NB4 (cell line): ENCODE results near the gene RBMS3.

Experiments used
- DNase-seq: peaks from one replicate; pipeline ENCODE4 v3.0.0; 2010; ENCODE audit warnings: low read depth
- H3K4me3 ChIP-seq: one replicate; pipeline ENCODE4 v1.5.1; 2011; ENCODE audit warnings: mild to moderate bottlenecking, low read depth, low read length, moderate library complexity
- CTCF ChIP-seq: IDR thresholded peaks from one replicate; pipeline ENCODE4 v1.5.1; 2012; ENCODE audit warnings: low read depth, low read length
- MYC ChIP-seq: IDR thresholded peaks from 2 replicates; pipeline ENCODE4 v1.6.1; 2011; ENCODE audit warnings: low read depth, low read length
- POLR2A ChIP-seq: IDR thresholded peaks from 2 replicates; pipeline ENCODE4 v1.6.1; 2011; ENCODE audit warnings: mild to moderate bottlenecking; ENCODE audit not compliant: insufficient read length; ENCODE audit errors: extremely low read depth
- TF ChIP-seq, protein P1 (sequence below): IDR thresholded peaks from 2 replicates; pipeline ENCODE4 v1.6.1; 2011; ENCODE audit warnings: low read depth, low read length

RBMS3 gene

GRCh38 chr3:29721789-29722188 lies 440.9 kb downstream of the RBMS3 start:
- DNase-seq = peak; percentile 4
- TF ChIP-seq, protein P1, sequence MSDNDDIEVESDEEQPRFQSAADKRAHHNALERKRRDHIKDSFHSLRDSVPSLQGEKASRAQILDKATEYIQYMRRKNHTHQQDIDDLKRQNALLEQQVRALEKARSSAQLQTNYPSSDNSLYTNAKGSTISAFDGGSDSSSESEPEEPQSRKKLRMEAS = no peak
- no peak for TF ChIP-seq POLR2A
- no peak for TF ChIP-seq MYC
- no peak for TF ChIP-seq CTCF
- no peak overlapping the region for H3K4me3 ChIP-seq

DNA sequence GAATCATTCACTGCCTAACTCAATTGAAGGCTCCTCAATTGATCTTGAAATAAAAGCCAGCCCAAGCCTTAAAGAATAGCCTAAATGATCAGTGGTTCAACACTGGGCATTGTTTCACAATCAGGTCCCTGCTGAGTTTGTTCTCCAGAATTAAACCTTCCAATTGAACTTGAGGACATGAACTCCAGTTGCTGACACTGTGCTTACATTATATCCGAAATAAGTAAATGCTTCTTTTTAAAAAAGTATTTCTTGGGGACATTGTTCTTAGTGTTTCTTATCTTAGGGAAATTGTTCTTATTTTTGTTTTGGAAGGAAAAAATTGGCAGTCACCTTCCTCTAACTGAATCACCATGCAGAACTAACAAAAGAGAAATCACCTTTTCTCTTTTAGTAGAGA lies 450.2 kb downstream of the RBMS3 start:
- no peak overlapping the region for H3K4me3 ChIP-seq
- no peak for TF ChIP-seq POLR2A
- no peak for TF ChIP-seq MYC
- TF ChIP-seq, protein P1 = no peak
- no peak for TF ChIP-seq CTCF
- DNase-seq = no peak

GRCh38 chr3:29741231-29741630 lies 460.4 kb downstream of the RBMS3 start:
- DNase-seq = no peak
- TF ChIP-seq MYC (no peak), POLR2A (no peak), CTCF (no peak)
- TF ChIP-seq, protein P1 = no peak
- no peak overlapping the region for H3K4me3 ChIP-seq

DNA sequence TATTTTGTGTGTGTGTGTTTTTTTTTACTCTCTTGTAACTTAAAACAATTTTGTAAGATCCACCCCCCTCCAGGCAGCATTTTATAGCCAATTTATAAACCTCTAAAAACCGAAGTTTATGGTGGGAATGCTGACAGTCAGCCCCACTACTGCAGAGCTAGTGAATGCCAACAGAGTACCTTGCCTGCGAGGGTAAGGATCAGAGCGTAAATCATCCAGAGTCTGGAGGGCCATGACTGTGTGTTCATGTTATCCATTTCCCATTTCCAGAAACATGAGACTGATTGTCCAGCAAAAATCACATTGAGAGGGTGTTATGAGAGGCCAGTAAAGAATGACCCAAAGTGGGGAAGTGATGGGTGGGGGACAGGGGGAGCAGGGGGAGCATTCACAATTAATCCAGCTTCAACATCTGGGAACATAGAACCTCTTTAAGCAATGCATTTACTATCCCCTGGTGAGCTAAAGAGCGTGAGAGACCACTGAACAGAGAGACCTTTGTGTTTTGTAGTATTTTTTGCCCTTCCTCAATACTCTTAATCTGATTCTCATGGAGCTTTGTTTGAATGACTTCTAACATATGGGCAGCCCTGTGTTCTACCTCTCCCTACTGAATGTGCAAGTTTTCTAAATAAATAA lies 464.5 kb downstream of the RBMS3 start:
- DNase-seq = no peak
- TF ChIP-seq POLR2A = no peak
- no peak for TF ChIP-seq CTCF
- TF ChIP-seq, protein P1 = no peak
- no peak for TF ChIP-seq MYC
- H3K4me3 ChIP-seq = no peak overlapping the region

DNA sequence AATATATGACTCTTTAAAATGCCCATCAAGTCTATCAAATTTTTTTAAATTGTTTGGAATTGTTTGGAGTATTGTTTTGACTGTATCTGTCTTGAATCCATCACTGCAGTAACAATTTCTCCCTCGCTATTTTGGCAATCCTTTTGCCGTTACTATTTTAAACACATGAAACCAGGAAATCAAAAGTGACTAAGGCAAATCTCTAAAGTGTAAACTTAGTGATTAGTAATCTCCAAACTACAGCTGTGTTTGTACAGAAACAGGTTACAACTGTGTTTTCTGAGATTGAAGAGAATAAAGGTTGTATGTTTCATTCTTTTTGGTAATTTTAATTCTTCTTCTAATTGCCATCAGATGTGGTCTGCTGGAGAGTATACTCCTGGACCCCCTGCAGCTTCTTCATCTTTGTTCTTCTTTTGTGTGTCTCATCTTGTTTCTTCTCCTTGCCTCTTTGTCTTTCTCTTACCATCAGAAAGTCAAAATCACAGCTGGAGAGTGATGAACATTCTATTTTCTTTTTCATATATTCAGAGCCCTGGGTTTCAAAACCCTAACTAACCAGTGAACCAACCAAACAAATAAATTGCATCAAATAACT lies 465.4 kb downstream of the RBMS3 start:
- no peak for TF ChIP-seq MYC
- no peak for DNase-seq
- no peak overlapping the region for H3K4me3 ChIP-seq

- DNase-seq = no peak
- TF ChIP-seq MYC = no peak
- no peak for TF ChIP-seq POLR2A
- no peak for TF ChIP-seq CTCF
- TF ChIP-seq, protein P1 = no peak
- no peak overlapping the region for H3K4me3 ChIP-seq
Measured at GRCh38 chr3:29747991-29748390, 467.1 kb downstream of the RBMS3 start.
